ENCODE measurements around the gene CHD3. TPM values are rescaled to one million over a fixed set of nuclear protein-coding genes. Genes with fewer than 3 reads are reported as not detected.

Gene CHD3
- total and polyA plus RNA-seq, 2 experiments from 2014 or later = 2.9 to 9.7 TPM

GRCh38 chr17:7848131-7848579 lies 40.4 kb upstream of the CHD3 start (continued):
- TF ChIP-seq ZNF462 (CRISPR knock-in tag; IDR thresholded peaks at IDR 0.05) (no peak), ZNF114 (CRISPR knock-in tag; IDR thresholded peaks at IDR 0.05) (no peak), REST (IDR thresholded peaks at IDR 0.05; ENCODE audit: unreplicated experiment) (no peak)

- no peak overlapping the region for H3K4me2 ChIP-seq
- DNase-seq (ENCODE audit: low spot score) = no peak
- H3K27me3 ChIP-seq (ENCODE audit: insufficient read depth) = peaks cover 83% of the 10 kb centered on the region
- no peaks in the 10 kb centered on the region for H3K79me2 ChIP-seq (replicated peaks; ENCODE audit: insufficient read depth)
- H3K4me1 ChIP-seq (ENCODE audit: insufficient read depth) = peaks cover 13% of the 10 kb centered on the region; the same call in 1 of the 2 replicates
- no peaks in the 10 kb centered on the region; the same call in 2 of the 3 replicates for H3K36me3 Mint-ChIP-seq (ENCODE audit: low read depth)
- peaks cover 40% of the 10 kb centered on the region for H3K27me3 Mint-ChIP-seq (ENCODE audit: insufficient read depth, low read depth, poor library complexity)
- H3K36me3 ChIP-seq (ENCODE audit: insufficient read depth) = no peaks in the 10 kb centered on the region
- peaks cover 23% of the 10 kb centered on the region for H3K4me1 Mint-ChIP-seq
- H3K9me2 ChIP-seq (ENCODE audit: insufficient read depth) = no peaks in the 10 kb centered on the region
- no peak overlapping the region for H3K27ac Mint-ChIP-seq
- H3K4me3 Mint-ChIP-seq = no peak overlapping the region
- H3F3A ChIP-seq (replicated peaks; ENCODE audit: low read depth) = 0 out of 2 replicates have a peak, but pooled peaks cover 7% of the 10 kb centered on the region
- ATAC-seq = no peak
- no peak overlapping the region for H3K27ac ChIP-seq (ENCODE audit: low read depth)
- H2AFZ ChIP-seq = no peak overlapping the region
- H3K9me3 Mint-ChIP-seq = no peaks in the 10 kb centered on the region; the same call in 2 of the 3 replicates
- no peaks in the 10 kb centered on the region; the same call in 1 of the 2 replicates for H4K20me1 ChIP-seq (replicated peaks; ENCODE audit: insufficient read depth)
- H3K4me3 ChIP-seq = no peak overlapping the region
- TF ChIP-seq ETS1 (IDR thresholded peaks at IDR 0.05) (no peak), ZNF462 (CRISPR knock-in tag; IDR thresholded peaks at IDR 0.05) (no peak)
Observed at GRCh38 chr17:7848739-7849129, 39.9 kb upstream of the CHD3 start.

Measured in GM23338 (cell line).